ENCODE results near the gene KRTAP4-2.

Gene KRTAP4-2

DNA sequence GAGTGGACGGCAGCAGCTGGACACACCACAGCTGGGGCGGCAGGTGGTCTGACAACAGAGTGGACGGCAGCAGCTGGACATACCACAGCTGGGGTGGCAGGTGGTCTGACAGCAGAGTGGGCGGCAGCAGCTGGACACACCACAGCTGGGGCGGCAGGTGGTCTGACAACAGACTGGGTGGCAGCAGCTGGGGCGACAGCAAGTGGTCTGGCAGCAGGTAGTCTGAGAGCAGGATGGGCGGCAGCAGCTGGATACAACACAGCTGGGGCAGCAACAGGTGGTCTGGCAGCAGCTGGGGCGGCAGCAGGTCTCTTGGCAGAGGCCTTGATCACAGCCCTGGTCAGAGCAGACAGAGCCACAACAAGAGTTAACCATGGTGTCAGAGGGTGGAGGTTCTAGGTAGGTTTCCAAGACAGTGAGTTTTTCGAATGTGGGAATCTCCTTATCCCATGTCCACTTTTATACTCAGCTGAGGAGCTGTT lies 6.5 kb upstream of the KRTAP4-2 start, which contains the start of gene KRTAP4-1:
KRTAP4-1 (minus strand) TSS at position 432 of the 482 bp plus-strand sequence; CDS start at position 375, 57 bp downstream.
- Histone ChIP-seq H3K4me1 (ENCODE audit: control insufficient read depth, insufficient read depth, low read length) (no peaks in the 10 kb centered on the region), H3K36me3 (ENCODE audit: control insufficient read depth in 2 of 2, insufficient read depth in 1 of 2, low read length in 2 of 2) (no peaks in the 10 kb centered on the region), H3K4me3 (ENCODE audit: low read depth, low read length) (no peak within 1 kb of the TSS), H3K27ac (ENCODE audit: extremely low read depth, low read depth, low read length) (no peak within 1 kb of the TSS), H3K9me3 (ENCODE audit: control insufficient read depth, insufficient read depth, low read depth, low read length) (no peaks in the 10 kb centered on the region)
- ChIA-PET CTCF (no interaction called here), POLR2A (no interaction called here)
- no peak for TF ChIP-seq ZNF549 (tag by site-specific recombination; IDR thresholded peaks at IDR 0.05)
- no peak for TF ChIP-seq ZNF785 (tag by site-specific recombination; IDR thresholded peaks at IDR 0.05)
- no peak for TF ChIP-seq ZSCAN16 (tag by site-specific recombination; IDR thresholded peaks at IDR 0.05)
- TF ChIP-seq, protein P1, sequence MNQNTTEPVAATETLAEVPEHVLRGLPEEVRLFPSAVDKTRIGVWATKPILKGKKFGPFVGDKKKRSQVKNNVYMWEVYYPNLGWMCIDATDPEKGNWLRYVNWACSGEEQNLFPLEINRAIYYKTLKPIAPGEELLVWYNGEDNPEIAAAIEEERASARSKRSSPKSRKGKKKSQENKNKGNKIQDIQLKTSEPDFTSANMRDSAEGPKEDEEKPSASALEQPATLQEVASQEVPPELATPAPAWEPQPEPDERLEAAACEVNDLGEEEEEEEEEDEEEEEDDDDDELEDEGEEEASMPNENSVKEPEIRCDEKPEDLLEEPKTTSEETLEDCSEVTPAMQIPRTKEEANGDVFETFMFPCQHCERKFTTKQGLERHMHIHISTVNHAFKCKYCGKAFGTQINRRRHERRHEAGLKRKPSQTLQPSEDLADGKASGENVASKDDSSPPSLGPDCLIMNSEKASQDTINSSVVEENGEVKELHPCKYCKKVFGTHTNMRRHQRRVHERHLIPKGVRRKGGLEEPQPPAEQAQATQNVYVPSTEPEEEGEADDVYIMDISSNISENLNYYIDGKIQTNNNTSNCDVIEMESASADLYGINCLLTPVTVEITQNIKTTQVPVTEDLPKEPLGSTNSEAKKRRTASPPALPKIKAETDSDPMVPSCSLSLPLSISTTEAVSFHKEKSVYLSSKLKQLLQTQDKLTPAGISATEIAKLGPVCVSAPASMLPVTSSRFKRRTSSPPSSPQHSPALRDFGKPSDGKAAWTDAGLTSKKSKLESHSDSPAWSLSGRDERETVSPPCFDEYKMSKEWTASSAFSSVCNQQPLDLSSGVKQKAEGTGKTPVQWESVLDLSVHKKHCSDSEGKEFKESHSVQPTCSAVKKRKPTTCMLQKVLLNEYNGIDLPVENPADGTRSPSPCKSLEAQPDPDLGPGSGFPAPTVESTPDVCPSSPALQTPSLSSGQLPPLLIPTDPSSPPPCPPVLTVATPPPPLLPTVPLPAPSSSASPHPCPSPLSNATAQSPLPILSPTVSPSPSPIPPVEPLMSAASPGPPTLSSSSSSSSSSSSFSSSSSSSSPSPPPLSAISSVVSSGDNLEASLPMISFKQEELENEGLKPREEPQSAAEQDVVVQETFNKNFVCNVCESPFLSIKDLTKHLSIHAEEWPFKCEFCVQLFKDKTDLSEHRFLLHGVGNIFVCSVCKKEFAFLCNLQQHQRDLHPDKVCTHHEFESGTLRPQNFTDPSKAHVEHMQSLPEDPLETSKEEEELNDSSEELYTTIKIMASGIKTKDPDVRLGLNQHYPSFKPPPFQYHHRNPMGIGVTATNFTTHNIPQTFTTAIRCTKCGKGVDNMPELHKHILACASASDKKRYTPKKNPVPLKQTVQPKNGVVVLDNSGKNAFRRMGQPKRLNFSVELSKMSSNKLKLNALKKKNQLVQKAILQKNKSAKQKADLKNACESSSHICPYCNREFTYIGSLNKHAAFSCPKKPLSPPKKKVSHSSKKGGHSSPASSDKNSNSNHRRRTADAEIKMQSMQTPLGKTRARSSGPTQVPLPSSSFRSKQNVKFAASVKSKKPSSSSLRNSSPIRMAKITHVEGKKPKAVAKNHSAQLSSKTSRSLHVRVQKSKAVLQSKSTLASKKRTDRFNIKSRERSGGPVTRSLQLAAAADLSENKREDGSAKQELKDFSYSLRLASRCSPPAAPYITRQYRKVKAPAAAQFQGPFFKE (tag by site-specific recombination; IDR thresholded peaks at IDR 0.05; ENCODE audit: borderline replicate concordance) = no peak
- no peak for TF ChIP-seq ZNF629 (tag by site-specific recombination; IDR thresholded peaks at IDR 0.05)
- no peak for TF ChIP-seq ZFP37 (tag by site-specific recombination; IDR thresholded peaks at IDR 0.05)
- no peak for TF ChIP-seq SETDB1 (IDR thresholded peaks at IDR 0.05; ENCODE audit: insufficient read length, low read length)
- TF ChIP-seq, protein P2, sequence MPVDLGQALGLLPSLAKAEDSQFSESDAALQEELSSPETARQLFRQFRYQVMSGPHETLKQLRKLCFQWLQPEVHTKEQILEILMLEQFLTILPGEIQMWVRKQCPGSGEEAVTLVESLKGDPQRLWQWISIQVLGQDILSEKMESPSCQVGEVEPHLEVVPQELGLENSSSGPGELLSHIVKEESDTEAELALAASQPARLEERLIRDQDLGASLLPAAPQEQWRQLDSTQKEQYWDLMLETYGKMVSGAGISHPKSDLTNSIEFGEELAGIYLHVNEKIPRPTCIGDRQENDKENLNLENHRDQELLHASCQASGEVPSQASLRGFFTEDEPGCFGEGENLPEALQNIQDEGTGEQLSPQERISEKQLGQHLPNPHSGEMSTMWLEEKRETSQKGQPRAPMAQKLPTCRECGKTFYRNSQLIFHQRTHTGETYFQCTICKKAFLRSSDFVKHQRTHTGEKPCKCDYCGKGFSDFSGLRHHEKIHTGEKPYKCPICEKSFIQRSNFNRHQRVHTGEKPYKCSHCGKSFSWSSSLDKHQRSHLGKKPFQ (tag by site-specific recombination; IDR thresholded peaks at IDR 0.05) = no peak
- peak; percentile 75 for TF ChIP-seq ZIC2 (tag by site-specific recombination; IDR thresholded peaks at IDR 0.05)
- peak; percentile 75 for TF ChIP-seq SCRT2 (tag by site-specific recombination; IDR thresholded peaks at IDR 0.05)

DNA sequence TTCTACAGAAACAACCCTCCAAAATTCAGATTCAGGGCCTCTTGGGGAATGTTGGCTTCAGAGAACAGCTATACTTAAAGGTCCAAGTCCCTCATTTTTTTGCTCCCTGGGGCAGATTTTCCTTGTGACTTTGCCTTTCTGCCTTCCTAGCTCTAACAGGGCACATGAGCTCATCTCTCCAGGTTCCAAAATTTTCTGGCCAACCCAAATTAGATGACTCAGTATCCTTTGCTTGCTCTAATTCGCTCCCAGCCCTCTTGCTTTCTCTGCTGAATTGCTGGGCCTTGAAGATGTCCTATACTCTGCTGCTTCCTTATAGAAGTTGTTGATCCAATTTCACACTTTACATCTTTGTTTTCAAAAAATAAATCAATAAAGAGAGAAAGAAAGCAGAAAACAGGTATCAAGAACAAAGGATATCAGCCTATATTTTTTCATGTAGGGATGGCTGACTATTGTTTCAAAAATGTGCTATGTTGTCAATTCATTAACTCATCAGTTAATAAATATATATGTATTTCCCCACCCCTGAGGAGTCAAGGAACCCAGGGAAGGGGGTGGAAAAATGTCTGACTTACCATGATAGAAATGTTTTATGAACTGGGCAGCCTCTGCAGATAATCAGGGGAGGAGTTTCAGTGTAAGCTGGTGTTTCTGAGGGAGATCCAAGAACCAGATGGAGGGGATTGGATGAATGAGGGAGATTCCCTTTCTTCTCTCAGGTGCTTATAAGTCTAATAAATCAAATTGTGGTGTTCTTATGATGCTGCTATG lies 1.0 kb upstream of the KRTAP4-2 start:
- no peaks in the 10 kb centered on the region for H3K9me3 ChIP-seq (ENCODE audit: control insufficient read depth, insufficient read depth, low read depth, low read length)
- POLR2A ChIA-PET = interaction anchor here (0.5 kb wide), 1 partner anchor 34 kb away, joined by 3 read pairs; no protein-coding TSS in a partner anchor
- H3K4me3 ChIP-seq (ENCODE audit: low read depth, low read length) = no peak overlapping the region
- CTCF ChIA-PET = interaction anchor here (0.7 to 1.4 kb wide), 3 partner anchors 10 to 227 kb away, joined by 3 to 5 read pairs (median 4); no protein-coding TSS in a partner anchor
- H3K27ac ChIP-seq (ENCODE audit: extremely low read depth, low read depth, low read length) = no peak overlapping the region
- no peak for TF ChIP-seq ZNF426 (tag by site-specific recombination; IDR thresholded peaks at IDR 0.05)
- peak; percentile 66 for TF ChIP-seq ZNF549 (tag by site-specific recombination; IDR thresholded peaks at IDR 0.05)
- H3K36me3 ChIP-seq (ENCODE audit: control insufficient read depth in 2 of 2, insufficient read depth in 1 of 2, low read length in 2 of 2) = no peaks in the 10 kb centered on the region
- no peaks in the 10 kb centered on the region for H3K4me1 ChIP-seq (ENCODE audit: control insufficient read depth, insufficient read depth, low read length)

DNA sequence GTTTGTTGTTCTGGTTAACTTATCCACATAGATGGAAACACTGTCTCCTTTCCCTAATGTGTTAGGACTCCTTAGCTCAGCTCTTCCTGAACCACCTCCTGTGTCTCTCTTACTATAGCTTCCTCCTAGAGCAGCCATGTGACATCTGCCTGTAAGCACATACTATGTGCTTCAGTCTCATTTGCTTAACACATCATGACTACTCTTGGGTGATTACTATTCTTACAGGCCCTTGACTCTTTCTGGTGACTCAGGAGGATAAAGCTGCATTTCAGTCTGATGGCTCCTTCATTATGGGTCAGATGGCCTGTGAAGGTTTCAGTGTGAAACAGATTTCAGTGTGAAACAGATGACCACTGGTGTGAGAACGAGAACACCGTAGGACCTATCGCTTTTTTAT lies 320 bp upstream of the KRTAP4-2 start:
- no peaks in the 10 kb centered on the region for H3K4me1 ChIP-seq (ENCODE audit: control insufficient read depth, insufficient read depth, low read length)
- H3K27ac ChIP-seq (ENCODE audit: extremely low read depth, low read depth, low read length) = no peak overlapping the region
- no peak overlapping the region for H3K4me3 ChIP-seq (ENCODE audit: low read depth, low read length)
- CTCF ChIA-PET = interaction anchor here (0.7 to 1.4 kb wide), 3 partner anchors 10 to 227 kb away, joined by 3 to 5 read pairs (median 4); no protein-coding TSS in a partner anchor
- POLR2A ChIA-PET = interaction anchor here (0.5 kb wide), 1 partner anchor 35 kb away, joined by 3 read pairs; no protein-coding TSS in a partner anchor
- H3K36me3 ChIP-seq (ENCODE audit: control insufficient read depth in 2 of 2, insufficient read depth in 1 of 2, low read length in 2 of 2) = no peaks in the 10 kb centered on the region
- no peaks in the 10 kb centered on the region for H3K9me3 ChIP-seq (ENCODE audit: control insufficient read depth, insufficient read depth, low read depth, low read length)
- TF ChIP-seq ZNF37A (tag by site-specific recombination; IDR thresholded peaks at IDR 0.05) = no peak
- TF ChIP-seq, protein P3, sequence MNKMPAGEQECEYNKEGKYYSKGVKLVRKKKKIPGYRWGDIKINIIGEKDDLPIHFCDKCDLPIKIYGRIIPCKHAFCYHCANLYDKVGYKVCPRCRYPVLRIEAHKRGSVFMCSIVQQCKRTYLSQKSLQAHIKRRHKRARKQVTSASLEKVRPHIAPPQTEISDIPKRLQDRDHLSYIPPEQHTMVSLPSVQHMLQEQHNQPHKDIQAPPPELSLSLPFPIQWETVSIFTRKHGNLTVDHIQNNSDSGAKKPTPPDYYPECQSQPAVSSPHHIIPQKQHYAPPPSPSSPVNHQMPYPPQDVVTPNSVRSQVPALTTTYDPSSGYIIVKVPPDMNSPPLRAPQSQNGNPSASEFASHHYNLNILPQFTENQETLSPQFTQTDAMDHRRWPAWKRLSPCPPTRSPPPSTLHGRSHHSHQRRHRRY (tag by site-specific recombination; IDR thresholded peaks at IDR 0.05) = no peak
- TF ChIP-seq ZNF785 (tag by site-specific recombination; IDR thresholded peaks at IDR 0.05) = no peak
- TF ChIP-seq ZSCAN30 (tag by site-specific recombination; IDR thresholded peaks at IDR 0.05) = no peak
- no peak for TF ChIP-seq YY2 (tag by site-specific recombination; IDR thresholded peaks at IDR 0.05)
- TF ChIP-seq HOXA7 (CRISPR knock-in tag; IDR thresholded peaks at IDR 0.05; ENCODE audit: borderline replicate concordance) = no peak
- TF ChIP-seq ZNF146 (tag by site-specific recombination; IDR thresholded peaks at IDR 0.05) = no peak
- no peak for TF ChIP-seq ZSCAN16 (tag by site-specific recombination; IDR thresholded peaks at IDR 0.05)
- no peak for TF ChIP-seq ZNF391 (tag by site-specific recombination; IDR thresholded peaks at IDR 0.05; ENCODE audit: borderline replicate concordance, low read depth)
- TF ChIP-seq OVOL3 (tag by site-specific recombination; IDR thresholded peaks at IDR 0.05) = no peak
- no peak for TF ChIP-seq ZNF23 (tag by site-specific recombination; IDR thresholded peaks at IDR 0.05; ENCODE audit: borderline replicate concordance)
- no peak for TF ChIP-seq ZBTB48 (tag by site-specific recombination; IDR thresholded peaks at IDR 0.05)
- no peak for TF ChIP-seq KLF8 (tag by site-specific recombination; IDR thresholded peaks at IDR 0.05)
